ENCODE results near the gene LATS2.

The LATS2 gene
- total RNA-seq, result 20.5 to 45.9 (median 30.9) reads per million in 18 experiments

- DNase-seq, result peak; percentile 92 to 94
Observed at GRCh38 chr13:21061029-21061763, at the start of gene LATS2. Gene LATS2 (minus strand): TSS chr13:21061586. CDS start chr13:21046026, 15,560 bp downstream.

DNA sequence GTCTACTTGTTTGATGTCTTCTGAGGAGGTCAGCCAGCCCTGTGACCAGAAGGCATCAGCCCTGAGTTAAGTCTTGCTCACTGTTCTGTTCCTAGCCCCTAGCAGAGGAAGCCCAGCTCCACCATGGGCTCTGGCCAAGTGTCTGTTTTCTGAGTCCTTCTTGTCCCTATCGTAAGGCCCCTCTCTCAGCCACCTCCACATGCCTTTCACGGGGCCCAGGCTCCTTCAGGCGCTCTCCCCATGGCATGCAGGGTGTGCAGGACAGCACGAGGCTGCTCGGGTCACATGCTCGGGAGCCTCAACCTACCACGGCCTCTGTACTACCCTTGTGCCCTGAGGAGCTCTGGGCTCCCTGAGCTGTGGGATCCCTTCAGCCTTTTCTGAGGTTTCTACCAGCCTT lies 47.8 kb upstream of the LATS2 start:
- no peak for DNase-seq

- no peak for DNase-seq
Observed at GRCh38 chr13:21106089-21106488, 44.7 kb upstream of the LATS2 start.

GRCh38 chr13:21104199-21105019 lies 43.0 kb upstream of the LATS2 start:
- no peak for DNase-seq

DNA sequence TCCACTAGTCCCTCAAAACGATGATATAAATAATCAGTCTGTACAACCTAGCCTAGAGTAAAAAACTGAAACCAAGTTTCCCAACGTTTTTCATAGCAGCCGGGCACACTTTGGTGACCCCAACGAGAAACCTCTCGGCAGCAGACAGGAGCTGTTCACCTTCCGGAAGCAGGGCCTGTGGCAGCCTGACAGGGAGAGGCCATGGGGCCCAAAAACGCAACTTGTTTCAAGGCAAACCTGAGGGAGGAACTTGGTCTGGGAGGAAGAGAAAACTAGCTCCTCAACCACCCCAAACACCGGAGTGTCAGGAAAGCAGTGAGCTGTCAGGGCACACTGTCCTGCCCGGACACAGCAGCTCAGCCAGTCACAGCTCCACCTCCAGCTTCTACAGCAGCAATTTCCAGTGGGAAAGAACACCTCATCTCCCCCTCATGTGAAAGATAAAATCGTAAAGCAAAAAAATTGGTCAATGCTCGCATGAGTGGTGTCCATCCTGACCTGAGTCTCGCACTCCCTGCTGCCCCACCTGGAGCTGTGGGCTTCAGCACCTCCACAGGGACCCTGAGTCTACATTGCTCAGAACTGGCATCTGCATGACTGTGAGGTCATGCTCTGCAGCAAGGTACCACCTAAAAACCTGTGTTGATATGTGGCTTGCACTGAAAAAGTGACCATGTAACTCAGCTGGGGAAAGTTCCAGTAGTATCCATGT lies 40.6 kb upstream of the LATS2 start:
- DNase-seq, result no peak

- no peak for DNase-seq
Observed at GRCh38 chr13:21100994-21101757, 39.8 kb upstream of the LATS2 start.

DNA sequence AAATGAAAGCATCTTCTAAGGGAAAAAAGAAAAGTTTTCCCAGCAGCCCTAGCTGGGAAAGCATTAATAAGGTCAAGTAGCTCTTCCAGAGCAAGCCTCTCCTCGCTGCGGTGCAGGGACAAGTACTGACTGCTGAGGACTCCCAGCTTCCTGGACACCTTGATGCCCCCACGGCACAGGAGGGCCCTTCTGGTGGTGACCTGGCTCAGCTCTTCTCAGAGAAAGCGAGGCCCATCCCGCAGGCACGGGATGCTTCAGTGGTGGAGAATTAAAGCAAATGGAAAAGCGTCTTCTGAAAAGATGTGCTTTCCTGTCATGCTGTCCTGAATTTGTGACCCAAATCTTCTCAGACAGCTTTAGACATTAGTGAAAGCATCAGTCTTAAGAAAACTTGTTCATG lies 38.8 kb upstream of the LATS2 start:
- no peak for DNase-seq

DNA sequence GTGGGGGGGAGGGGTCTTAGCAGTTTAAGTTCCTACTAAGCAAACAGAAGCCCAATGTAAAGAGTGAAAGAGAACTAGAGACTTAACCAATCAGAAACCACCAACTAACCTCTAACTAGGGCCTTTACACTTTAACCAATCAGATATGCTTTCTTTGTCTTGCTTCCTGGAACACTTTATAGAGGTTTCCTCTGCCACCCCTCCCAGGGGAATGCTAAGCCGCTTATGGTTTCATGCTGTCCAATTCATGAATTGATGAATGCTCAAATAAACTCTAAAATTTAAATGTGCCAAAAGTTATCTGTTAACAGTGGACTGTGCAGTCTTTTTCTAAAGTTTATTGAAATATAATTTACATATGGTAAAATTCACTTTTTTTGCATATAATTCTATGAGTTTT lies 33.9 kb upstream of the LATS2 start:
- no peak for DNase-seq

DNA sequence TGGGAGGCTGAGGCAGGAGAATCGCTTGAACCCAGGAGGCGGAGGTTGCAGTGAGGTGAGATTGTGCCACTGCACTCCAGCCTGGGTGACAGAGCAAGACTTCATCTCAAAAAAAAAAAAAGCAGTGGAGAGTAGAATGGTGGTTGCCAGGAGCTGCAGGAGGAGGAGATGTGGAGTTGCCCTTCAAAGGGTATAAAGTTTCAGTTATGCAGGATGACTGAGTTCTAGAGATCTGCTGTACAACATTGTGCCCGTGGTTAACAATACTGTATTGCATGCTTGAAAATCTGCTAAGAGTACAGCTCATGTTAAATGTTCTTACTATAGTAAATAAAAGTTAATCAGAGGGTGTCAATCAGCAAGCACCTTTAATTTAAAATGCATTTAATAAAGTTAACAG lies 28.4 kb upstream of the LATS2 start:
- no peak for DNase-seq

GRCh38 chr13:21088534-21088933 lies 27.1 kb upstream of the LATS2 start:
- DNase-seq, result no peak

GRCh38 chr13:21086929-21087328 lies 25.5 kb upstream of the LATS2 start:
- no peak for DNase-seq

- DNase-seq, result no peak
Observed at GRCh38 chr13:21081926-21082325, 20.5 kb upstream of the LATS2 start.

- DNase-seq, result no peak
Observed at GRCh38 chr13:21080593-21080891, 19.2 kb upstream of the LATS2 start.

- DNase-seq, result peak; percentile 12 to 27
Observed at GRCh38 chr13:21079761-21080592, 18.6 kb upstream of the LATS2 start.

- no peak for DNase-seq
Observed at GRCh38 chr13:21079221-21079620, 17.8 kb upstream of the LATS2 start.

DNA sequence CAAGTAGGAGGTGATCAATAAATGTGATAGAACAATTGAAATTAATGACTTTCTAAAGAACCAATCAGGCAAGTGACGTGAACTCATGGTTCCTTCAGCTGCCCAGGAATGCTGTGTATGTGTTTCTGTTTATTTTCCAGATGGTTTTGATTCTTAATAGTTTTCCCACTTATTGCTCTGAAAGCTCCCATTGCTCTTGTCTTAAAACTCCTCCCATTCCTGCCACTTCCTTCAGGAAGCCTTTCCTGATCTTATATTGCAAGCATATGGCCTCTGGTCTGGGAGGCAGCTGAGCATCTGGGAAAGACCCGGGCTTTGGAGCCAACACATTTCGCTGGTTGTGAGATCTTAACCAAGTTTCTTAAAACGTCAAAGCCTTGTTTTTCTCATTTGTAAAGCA lies 17.1 kb upstream of the LATS2 start:
- no peak for DNase-seq

GRCh38 chr13:21077788-21078353 lies 16.5 kb upstream of the LATS2 start:
- no peak for DNase-seq

GRCh38 chr13:21077076-21077787 lies 15.8 kb upstream of the LATS2 start:
- DNase-seq, result peak; percentile 26 to 34

- DNase-seq, result peak; percentile 9 to 22
Observed at GRCh38 chr13:21076253-21076652, 14.9 kb upstream of the LATS2 start.

- DNase-seq, result peak in 1 of 2 donors; percentile 2
Observed at GRCh38 chr13:21075379-21076249, 14.2 kb upstream of the LATS2 start.
